Right lobe of liver (tissue), 6 donors: ENCODE data around the gene SLC25A42. TPM values are rescaled to one million over a fixed set of nuclear protein-coding genes. Genes with fewer than 3 reads are reported as not detected.
"Not testable (repeated sequence)": the region's sequence is repeated elsewhere in the genome, so short reads cannot be mapped to it uniquely, and the experiment has no call there.

Source experiments
- ATAC-seq, 4 donors: fragments of 200-7000 bp; cut with Tn5 transposase; one replicate each; pipeline ENCODE4 v1.9.1; 2020; ENCODE audit warnings: mild to moderate bottlenecking in 4 of 4, moderate library complexity in 4 of 4
- DNase-seq, 3 donors: peaks; one replicate each; pipeline ENCODE4 v3.0.0-alpha.2; 2020
- H3K27ac ChIP-seq, 3 donors: fragments of 200-600 bp; one replicate each; pipeline ENCODE4 v1.8.0; 2022
- H3K27me3 ChIP-seq, 2 donors: fragments of 200-600 bp; one replicate each; pipeline ENCODE4 v1.8.0; 2022
- H3K36me3 ChIP-seq, 4 donors: fragments of 200-600 bp; sonication (generic) in 1 of 4; one replicate each; pipeline versions ENCODE4 v1.5.1 to v1.8.0; 2017 to 2022; ENCODE audit warnings: control low read depth in 1 of 4
- H3K4me1 ChIP-seq, 4 donors: fragments of 200-600 bp; sonication (generic) in 1 of 4; one replicate each; pipeline versions ENCODE4 v1.5.1 to v1.8.0; 2017 to 2022; ENCODE audit warnings: control low read depth in 1 of 4
- H3K4me3 ChIP-seq, 3 donors: fragments of 200-600 bp; one replicate each; pipeline ENCODE4 v1.8.0; 2022
- H3K9me3 ChIP-seq, 4 donors: fragments of 200-600 bp; sonication (generic) in 1 of 4; one replicate each; pipeline versions ENCODE4 v1.5.1 to v1.8.0; 2017 to 2022; ENCODE audit warnings: control low read depth in 1 of 4
- POLR2A ChIP-seq: fragments of 450-650 bp; IDR thresholded peaks from one replicate; pipeline ENCODE4 v1.6.1; 2017; ENCODE audit warnings: antibody characterized with exemption, mild to moderate bottlenecking
- WGBS: methylation state at CpG from one replicate; pipeline ENCODE4 v1.1.6; 2018; ENCODE audit warnings: low coverage, low lambda C conversion rate; ENCODE audit not compliant: insufficient coverage; ENCODE audit errors: missing lambda C conversion rate; 5-methylcytosine and 5-hydroxymethylcytosine counted together
- intact Hi-C, 2 donors: fragments of 100-400 bp; cut with DNase I; formaldehyde crosslinking; loops; one replicate each; pipeline versions ENCODE4 v1.11.2 to v1.14.1; 2022
- long read RNA-seq: library from polyadenylated mRNA; unstranded; transcript quantifications from one replicate; pipeline ENCODE4 v2.0.0, GENCODE V29; 2019
- total RNA-seq, 6 experiments: library from RNA; depleted of rRNA in 2 of 6; stranded (reverse); fragments of >200 nt in 2 of 6; fragmentation: NEBNext Ultra II Directional in 3 of 6; extraction: Animal tissue kit (Norgen Biotek cat#: 25700) in 3 of 6; gene quantifications; one replicate each; pipeline versions ENCODE4 v1.1.0 to v1.2.4, GENCODE V29; 2016 to 2023
- TF ChIP-seq, protein P1 (sequence below), 4 donors: fragments of 200-600 bp in 3 of 4; fragments of 450-650 bp in 1 of 4; IDR thresholded peaks; one replicate each; pipeline versions ENCODE4 v1.5.1 to v1.8.0; 2016 to 2022; ENCODE audit warnings: antibody characterized with exemption in 4 of 4, mild to moderate bottlenecking in 2 of 4
- donor health status: DM: no; HTN: yes; CAD: no.
- donor health status: DM: no; HTN: no; CAD: no.
- donor health status: DM: no; HTN: no; CAD: no.
- donor health status: DM: no; HTN: yes; CAD: no.
- donor health status: DM: no; HTN: yes; CAD: no.

Gene SLC25A42, protein sequence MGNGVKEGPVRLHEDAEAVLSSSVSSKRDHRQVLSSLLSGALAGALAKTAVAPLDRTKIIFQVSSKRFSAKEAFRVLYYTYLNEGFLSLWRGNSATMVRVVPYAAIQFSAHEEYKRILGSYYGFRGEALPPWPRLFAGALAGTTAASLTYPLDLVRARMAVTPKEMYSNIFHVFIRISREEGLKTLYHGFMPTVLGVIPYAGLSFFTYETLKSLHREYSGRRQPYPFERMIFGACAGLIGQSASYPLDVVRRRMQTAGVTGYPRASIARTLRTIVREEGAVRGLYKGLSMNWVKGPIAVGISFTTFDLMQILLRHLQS
- total RNA-seq, result 10 to 100 TPM; 20.7 to 80.7 (median 69.7) TPM
- long read RNA-seq, partial matches to known transcripts, result 3 of 4 reads
- long read RNA-seq, other reads (novel, unspliced or antisense), result 1 of 4 reads

DNA sequence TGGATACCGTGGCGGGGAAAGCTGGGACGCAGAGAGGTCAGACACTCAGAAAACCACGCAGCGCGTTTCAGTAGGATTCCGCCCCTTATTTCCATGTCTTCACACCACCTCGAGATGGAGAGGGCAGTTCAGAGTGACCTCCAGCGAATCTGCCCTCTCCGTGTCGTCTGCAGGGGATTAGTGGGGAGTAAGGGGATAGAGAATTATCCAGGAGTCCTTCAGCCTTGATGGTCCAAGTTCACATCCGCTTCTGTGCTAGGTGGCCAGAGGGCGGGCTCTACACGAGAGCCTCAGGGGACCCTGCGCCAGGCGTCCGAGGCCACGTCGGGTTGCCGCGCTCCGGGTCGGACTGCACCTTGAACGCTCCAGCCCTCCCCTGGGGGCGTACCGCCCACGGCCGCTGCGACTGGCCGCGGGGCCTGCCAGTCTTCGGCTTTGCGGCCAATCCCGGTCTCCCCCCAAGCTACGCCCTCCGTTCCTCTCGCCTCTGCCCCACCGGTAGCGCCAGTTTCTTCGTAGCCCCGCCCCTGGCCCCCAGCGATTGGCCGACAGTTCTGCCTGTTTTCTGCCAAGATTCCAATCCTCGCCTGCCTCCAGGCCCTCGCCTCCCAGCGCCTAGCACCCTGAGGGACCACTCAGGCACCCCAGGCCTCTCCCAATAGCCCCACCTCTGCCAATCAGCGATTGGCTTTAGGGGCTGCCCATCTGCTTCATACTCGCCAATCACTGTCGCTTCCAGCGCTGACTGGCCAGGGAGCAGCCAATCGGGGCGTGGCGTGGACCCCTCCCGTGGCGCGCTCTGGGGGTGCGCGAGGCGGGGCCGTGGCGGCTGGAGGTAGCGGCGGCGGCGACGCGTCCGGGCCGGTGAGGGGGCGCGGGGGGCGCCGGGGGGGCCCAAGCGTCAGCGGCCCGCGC lies at the start of gene SLC25A42:
SLC25A42 (plus strand) TSS at position 812 of the 915 bp plus-strand sequence. CDS start 32,131 bp downstream, outside the sequence.
- ATAC-seq, result peak; percentile 87 to 94 (median 89)
- no peaks in the 10 kb centered on the region for H3K27me3 ChIP-seq
- H3K4me3 ChIP-seq, result peak within 1 kb of the TSS; percentile 58 to 85 (median 73)
- no peaks in the 10 kb centered on the region for H3K36me3 ChIP-seq
- whole genome bisulfite sequencing, result 3% methylated on average over 43 of the region's 77 CpGs
- peak within 1 kb of the TSS; percentile 12 to 83 (median 58) for H3K27ac ChIP-seq
- peak; percentile 99 to 100 (median 100) for DNase-seq
- TF ChIP-seq, protein P1, sequence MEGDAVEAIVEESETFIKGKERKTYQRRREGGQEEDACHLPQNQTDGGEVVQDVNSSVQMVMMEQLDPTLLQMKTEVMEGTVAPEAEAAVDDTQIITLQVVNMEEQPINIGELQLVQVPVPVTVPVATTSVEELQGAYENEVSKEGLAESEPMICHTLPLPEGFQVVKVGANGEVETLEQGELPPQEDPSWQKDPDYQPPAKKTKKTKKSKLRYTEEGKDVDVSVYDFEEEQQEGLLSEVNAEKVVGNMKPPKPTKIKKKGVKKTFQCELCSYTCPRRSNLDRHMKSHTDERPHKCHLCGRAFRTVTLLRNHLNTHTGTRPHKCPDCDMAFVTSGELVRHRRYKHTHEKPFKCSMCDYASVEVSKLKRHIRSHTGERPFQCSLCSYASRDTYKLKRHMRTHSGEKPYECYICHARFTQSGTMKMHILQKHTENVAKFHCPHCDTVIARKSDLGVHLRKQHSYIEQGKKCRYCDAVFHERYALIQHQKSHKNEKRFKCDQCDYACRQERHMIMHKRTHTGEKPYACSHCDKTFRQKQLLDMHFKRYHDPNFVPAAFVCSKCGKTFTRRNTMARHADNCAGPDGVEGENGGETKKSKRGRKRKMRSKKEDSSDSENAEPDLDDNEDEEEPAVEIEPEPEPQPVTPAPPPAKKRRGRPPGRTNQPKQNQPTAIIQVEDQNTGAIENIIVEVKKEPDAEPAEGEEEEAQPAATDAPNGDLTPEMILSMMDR (IDR thresholded peaks at IDR 0.05), result no peak
- peak; percentile 42 for TF ChIP-seq POLR2A
- H3K4me1 ChIP-seq, result peaks cover 0 to 69% (median 21%) of the 10 kb centered on the region in 4 donors
- H3K9me3 ChIP-seq, result no peaks in the 10 kb centered on the region
- intact Hi-C loops, result no loop called here

DNA sequence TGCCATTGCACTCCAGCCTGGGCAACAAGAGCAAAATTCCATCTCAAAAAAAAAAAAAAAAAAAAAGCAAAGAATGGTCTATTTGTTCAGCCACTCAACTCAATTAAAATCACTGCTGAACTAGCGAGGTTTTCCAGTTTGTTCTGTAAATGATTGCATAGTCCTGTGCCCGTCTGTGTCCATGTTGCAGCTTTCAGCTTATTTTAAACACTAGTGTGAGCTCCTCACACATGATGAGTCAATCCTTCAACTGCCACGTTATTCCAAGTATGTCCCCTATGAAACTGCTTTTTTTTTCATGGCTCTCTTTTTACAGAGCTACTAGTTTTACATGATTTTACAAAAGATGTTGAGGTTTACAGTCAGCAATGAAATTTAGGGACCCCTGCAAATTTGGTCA lies 42.7 kb upstream of the SLC25A42 start:
- peaks cover 0 to 18% (median 2%) of the 10 kb centered on the region in 4 donors for H3K4me1 ChIP-seq
- no peak overlapping the region for H3K27ac ChIP-seq
- H3K9me3 ChIP-seq, result no peaks in the 10 kb centered on the region
- H3K4me3 ChIP-seq, result no peak overlapping the region
- DNase-seq (no peak), ATAC-seq (peak; percentile 41 to 83 (median 66))
- H3K27me3 ChIP-seq, result no peaks in the 10 kb centered on the region
- peaks cover 0 to 62% (median 30%) of the 10 kb centered on the region in 4 donors for H3K36me3 ChIP-seq
- TF ChIP-seq, protein P1 (IDR thresholded peaks at IDR 0.05), result no peak
- TF ChIP-seq POLR2A, result no peak
- intact Hi-C loops, result no loop called here
- WGBS, result 14% methylated on average over 3 of the region's 3 CpGs

DNA sequence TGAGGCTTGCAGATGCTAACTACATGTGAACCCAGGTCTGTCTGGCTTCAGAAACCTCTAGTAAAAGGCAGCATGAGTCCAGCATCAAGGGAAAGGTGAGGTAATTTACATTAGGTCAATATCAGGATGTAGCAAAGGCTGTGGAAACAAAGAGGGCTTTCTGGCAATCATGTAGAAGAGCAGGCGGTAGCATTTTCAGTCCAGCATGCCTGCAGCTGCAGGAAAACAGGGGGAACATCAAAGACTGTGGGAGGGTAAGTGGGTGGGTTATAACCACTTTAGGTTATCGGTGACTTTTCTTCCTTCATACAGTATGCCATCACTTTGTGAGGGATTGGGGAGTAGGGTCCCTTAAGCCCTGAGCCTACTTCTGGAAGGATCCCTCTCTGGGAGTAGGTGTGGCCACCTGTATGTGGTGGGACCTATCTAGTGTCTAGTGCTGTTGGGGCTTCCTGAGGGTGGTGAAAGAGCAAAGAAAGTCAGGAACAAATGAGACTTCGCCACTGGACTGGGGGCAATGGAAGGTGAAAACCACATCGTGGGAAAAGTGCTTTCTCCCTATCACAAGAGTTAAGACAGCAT lies 41.3 kb upstream of the SLC25A42 start:
- Histone ChIP-seq H3K4me1 (peaks cover 0 to 31% (median 4%) of the 10 kb centered on the region in 4 donors), H3K9me3 (no peaks in the 10 kb centered on the region), H3K4me3 (no peak overlapping the region), H3K36me3 (peaks cover 0 to 53% (median 26%) of the 10 kb centered on the region in 4 donors), H3K27me3 (no peaks in the 10 kb centered on the region), H3K27ac (no peak overlapping the region)
- no peak for TF ChIP-seq POLR2A
- TF ChIP-seq, protein P1 (IDR thresholded peaks at IDR 0.05), result no peak
- 74% methylated on average over 4 of the region's 4 CpGs for WGBS
- ATAC-seq (no peak), DNase-seq (no peak)
- intact Hi-C loops, result no loop called here

DNA sequence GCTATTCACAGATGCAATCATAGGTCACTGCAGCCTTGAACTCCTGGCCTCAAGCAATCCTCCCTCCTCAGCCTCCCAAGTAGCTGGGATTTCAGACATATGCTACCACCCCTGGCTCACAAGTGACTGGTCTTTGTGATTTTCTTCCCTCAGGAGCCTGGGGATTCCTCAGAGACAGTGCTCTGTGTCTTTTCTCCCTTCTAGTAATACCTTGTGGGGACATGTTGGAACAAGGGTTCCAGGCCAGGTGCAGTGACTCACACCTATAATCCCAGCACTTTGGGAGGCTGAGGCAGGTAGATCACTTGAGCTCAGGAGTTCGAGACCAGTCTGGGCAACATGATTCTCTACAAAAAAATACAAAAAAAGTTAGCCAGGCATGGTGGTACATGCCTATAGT lies 40.4 kb upstream of the SLC25A42 start:
- ATAC-seq, H3K9me3 ChIP-seq, H3K27ac ChIP-seq, H3K27me3 ChIP-seq, intact Hi-C loops, DNase-seq, H3K4me3 ChIP-seq: not testable (repeated sequence)
- 86% methylated on average over 1 of the region's 1 CpG for WGBS
- Histone ChIP-seq H3K4me1 (peaks cover 0 to 36% (median 4%) of the 10 kb centered on the region in 4 donors), H3K36me3 (peaks cover 0 to 52% (median 30%) of the 10 kb centered on the region in 4 donors)
